Hepatocyte (in vitro differentiated cells): ENCODE data around the gene SORBS2.

ENCODE experiments used
- EZH2 ChIP-seq: fragments of 200-600 bp; sonication (generic); IDR thresholded peaks from 2 replicates; pipeline ENCODE4 v1.6.1; 2016; ENCODE audit warnings: antibody characterized with exemption, mild to moderate bottlenecking, borderline replicate concordance
- EZH2phosphoT487 ChIP-seq: fragments of 200-600 bp; sonication (generic); IDR thresholded peaks from one replicate; pipeline ENCODE4 v1.6.1; 2018; ENCODE audit warnings: antibody characterized with exemption, mild to moderate bottlenecking, low read depth, moderate library complexity; ENCODE audit not compliant: unreplicated experiment, severe bottlenecking
- TF ChIP-seq, protein P1 (sequence below): fragments of 200-600 bp; sonication (generic); IDR thresholded peaks from 2 replicates; pipeline ENCODE4 v1.5.1; 2016; ENCODE audit warnings: antibody characterized with exemption, mild to moderate bottlenecking; ENCODE audit not compliant: poor library complexity

- TF ChIP-seq, protein P1, sequence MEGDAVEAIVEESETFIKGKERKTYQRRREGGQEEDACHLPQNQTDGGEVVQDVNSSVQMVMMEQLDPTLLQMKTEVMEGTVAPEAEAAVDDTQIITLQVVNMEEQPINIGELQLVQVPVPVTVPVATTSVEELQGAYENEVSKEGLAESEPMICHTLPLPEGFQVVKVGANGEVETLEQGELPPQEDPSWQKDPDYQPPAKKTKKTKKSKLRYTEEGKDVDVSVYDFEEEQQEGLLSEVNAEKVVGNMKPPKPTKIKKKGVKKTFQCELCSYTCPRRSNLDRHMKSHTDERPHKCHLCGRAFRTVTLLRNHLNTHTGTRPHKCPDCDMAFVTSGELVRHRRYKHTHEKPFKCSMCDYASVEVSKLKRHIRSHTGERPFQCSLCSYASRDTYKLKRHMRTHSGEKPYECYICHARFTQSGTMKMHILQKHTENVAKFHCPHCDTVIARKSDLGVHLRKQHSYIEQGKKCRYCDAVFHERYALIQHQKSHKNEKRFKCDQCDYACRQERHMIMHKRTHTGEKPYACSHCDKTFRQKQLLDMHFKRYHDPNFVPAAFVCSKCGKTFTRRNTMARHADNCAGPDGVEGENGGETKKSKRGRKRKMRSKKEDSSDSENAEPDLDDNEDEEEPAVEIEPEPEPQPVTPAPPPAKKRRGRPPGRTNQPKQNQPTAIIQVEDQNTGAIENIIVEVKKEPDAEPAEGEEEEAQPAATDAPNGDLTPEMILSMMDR: no peak
- no peak for TF ChIP-seq EZH2
- TF ChIP-seq EZH2phosphoT487: no peak
Observed at GRCh38 chr4:185644408-185644807, 167.6 kb downstream of the SORBS2 start.
